K562 (cell line): Measurements from ENCODE around the gene TAOK2. TPM values are rescaled to one million over a fixed set of nuclear protein-coding genes. Genes with fewer than 3 reads are reported as not detected.

ENCODE experiments used
- ARNT ChIP-seq, 2 experiments: fragments of 450-650 bp; IDR thresholded peaks; 2 replicates each; pipeline ENCODE4 v1.6.1; 2016; ENCODE audit warnings: mild to moderate bottlenecking in 1 of 2
- FOXA1 ChIP-seq: fragments of 450-650 bp; IDR thresholded peaks from 2 replicates; pipeline ENCODE4 v1.6.1; 2016; ENCODE audit warnings: mild to moderate bottlenecking, borderline replicate concordance
- FOXP1 ChIP-seq: sonication (generic); formaldehyde crosslinking; IDR thresholded peaks from 2 replicates; pipeline ENCODE4 v1.8.0; 2022; ENCODE audit warnings: mild to moderate bottlenecking, missing genetic modification reagents
- ID3 ChIP-seq, 2 experiments: fragments of 250-450 bp in 1 of 2; fragments of 450-650 bp in 1 of 2; sonication (Bioruptor Pico) in 1 of 2; IDR thresholded peaks; 2 replicates each; pipeline versions ENCODE4 v1.6.1 to v1.8.0; 2016 to 2021; ENCODE audit warnings: mild to moderate bottlenecking in 2 of 2, moderate library complexity in 2 of 2, missing compliant biosample characterization in 1 of 2, missing genetic modification characterization in 1 of 2
- MAZ ChIP-seq, 2 experiments: fragments of 450-650 bp in 1 of 2; sonication (generic) in 1 of 2; formaldehyde crosslinking; IDR thresholded peaks in 1 of 2; conservative IDR thresholded peaks in 1 of 2; 2 replicates each; pipeline versions ENCODE4 v1.4.0 to v1.5.0; 2020; ENCODE audit warnings: mild to moderate bottlenecking in 1 of 2, missing genetic modification reagents in 1 of 2
- SOX6 ChIP-seq: fragments of 450-650 bp; IDR thresholded peaks from 2 replicates; pipeline ENCODE4 v1.6.1; 2014; ENCODE audit warnings: mild to moderate bottlenecking
- STAG1 ChIP-seq: sonication (generic); formaldehyde crosslinking; IDR thresholded peaks from 2 replicates; pipeline ENCODE4 v1.5.0; 2020; ENCODE audit warnings: missing genetic modification reagents, borderline replicate concordance
- TBP ChIP-seq: optimal IDR thresholded peaks from 2 replicates; pipeline ENCODE3; 2011; ENCODE audit warnings: low read depth, low read length, improper control_type of control experiment
- TEAD4 ChIP-seq, 2 experiments: sonication (generic) in 1 of 2; formaldehyde crosslinking in 1 of 2; IDR thresholded peaks; 2 replicates each; pipeline versions ENCODE4 v1.6.1 to v1.8.0; 2012 to 2022; ENCODE audit warnings: borderline replicate concordance in 1 of 2, inconsistent platforms in 1 of 2, low read length in 1 of 2, mild to moderate bottlenecking in 1 of 2, missing genetic modification reagents in 1 of 2
- ZBTB7A ChIP-seq: IDR thresholded peaks from 2 replicates; pipeline ENCODE4 v1.6.1; 2011; ENCODE audit warnings: low read depth, mild to moderate bottlenecking, low read length, moderate library complexity, borderline replicate concordance; ENCODE audit not compliant: control insufficient read depth
- polyA plus RNA-seq, 8 experiments: library from polyadenylated mRNA; depleted of rRNA in 4 of 8; stranded (reverse) in 5 of 8; unstranded in 3 of 8; fragments of >200 nt; fragmentation: Nextera tagmentation in 2 of 8; fragmentation: Illumina TruSeq in 1 of 8; extraction: Ambion mirVana in 2 of 8; extraction: Trizol in 1 of 8; gene quantifications; 2 replicates each; pipeline versions ENCODE4 v1.2.1 to v1.2.3, GENCODE V29; 2011 to 2014; ENCODE audit warnings: inconsistent platforms in 1 of 8, missing spikeins in 1 of 8
- total RNA-seq, 7 experiments: library from RNA; depleted of rRNA in 6 of 7; stranded (reverse); fragments of >200 nt in 6 of 7; fragmentation: Illumina TruSeq in 2 of 7; extraction: Trizol in 2 of 7; gene quantifications; 2 replicates each; pipeline versions ENCODE4 v1.2.1 to v1.2.3, GENCODE V29; 2011 to 2021; ENCODE audit warnings: low replicate concordance in 1 of 7
- TF ChIP-seq, protein P1 (sequence below), 2 experiments: fragments of 450-650 bp in 1 of 2; sonication (generic) in 1 of 2; formaldehyde crosslinking in 1 of 2; IDR thresholded peaks; 2 replicates each; pipeline versions ENCODE4 v1.7.1 to v1.9.0; 2016 to 2022; ENCODE audit warnings: inconsistent platforms in 1 of 2, mild to moderate bottlenecking in 1 of 2, missing genetic modification reagents in 1 of 2
- TF ChIP-seq, protein P2 (sequence below): IDR thresholded peaks from 2 replicates; pipeline ENCODE4 v1.6.1; 2011; ENCODE audit warnings: borderline replicate concordance, low read depth, mild to moderate bottlenecking, moderate library complexity, low read length; ENCODE audit not compliant: insufficient read depth, poor library complexity, severe bottlenecking
- TF ChIP-seq, protein P3 (sequence below): sonication (generic); formaldehyde crosslinking; IDR thresholded peaks from 2 replicates; pipeline ENCODE4 v1.8.0; 2022; ENCODE audit warnings: mild to moderate bottlenecking, missing genetic modification reagents

TAOK2 gene
- total and polyA plus RNA-seq, 9 of the 15 experiments (the other 6 are each of a cell fraction or from before 2014, with no cell fraction given): 0.10 to 41.8 (median 13.7) TPM

GRCh38 chr16:30028438-30029076 is 54.9 kb downstream of the TAOK2 start (continued):
- TF ChIP-seq, protein P1, sequence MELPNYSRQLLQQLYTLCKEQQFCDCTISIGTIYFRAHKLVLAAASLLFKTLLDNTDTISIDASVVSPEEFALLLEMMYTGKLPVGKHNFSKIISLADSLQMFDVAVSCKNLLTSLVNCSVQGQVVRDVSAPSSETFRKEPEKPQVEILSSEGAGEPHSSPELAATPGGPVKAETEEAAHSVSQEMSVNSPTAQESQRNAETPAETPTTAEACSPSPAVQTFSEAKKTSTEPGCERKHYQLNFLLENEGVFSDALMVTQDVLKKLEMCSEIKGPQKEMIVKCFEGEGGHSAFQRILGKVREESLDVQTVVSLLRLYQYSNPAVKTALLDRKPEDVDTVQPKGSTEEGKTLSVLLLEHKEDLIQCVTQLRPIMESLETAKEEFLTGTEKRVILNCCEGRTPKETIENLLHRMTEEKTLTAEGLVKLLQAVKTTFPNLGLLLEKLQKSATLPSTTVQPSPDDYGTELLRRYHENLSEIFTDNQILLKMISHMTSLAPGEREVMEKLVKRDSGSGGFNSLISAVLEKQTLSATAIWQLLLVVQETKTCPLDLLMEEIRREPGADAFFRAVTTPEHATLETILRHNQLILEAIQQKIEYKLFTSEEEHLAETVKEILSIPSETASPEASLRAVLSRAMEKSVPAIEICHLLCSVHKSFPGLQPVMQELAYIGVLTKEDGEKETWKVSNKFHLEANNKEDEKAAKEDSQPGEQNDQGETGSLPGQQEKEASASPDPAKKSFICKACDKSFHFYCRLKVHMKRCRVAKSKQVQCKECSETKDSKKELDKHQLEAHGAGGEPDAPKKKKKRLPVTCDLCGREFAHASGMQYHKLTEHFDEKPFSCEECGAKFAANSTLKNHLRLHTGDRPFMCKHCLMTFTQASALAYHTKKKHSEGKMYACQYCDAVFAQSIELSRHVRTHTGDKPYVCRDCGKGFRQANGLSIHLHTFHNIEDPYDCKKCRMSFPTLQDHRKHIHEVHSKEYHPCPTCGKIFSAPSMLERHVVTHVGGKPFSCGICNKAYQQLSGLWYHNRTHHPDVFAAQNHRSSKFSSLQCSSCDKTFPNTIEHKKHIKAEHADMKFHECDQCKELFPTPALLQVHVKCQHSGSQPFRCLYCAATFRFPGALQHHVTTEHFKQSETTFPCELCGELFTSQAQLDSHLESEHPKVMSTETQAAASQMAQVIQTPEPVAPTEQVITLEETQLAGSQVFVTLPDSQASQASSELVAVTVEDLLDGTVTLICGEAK (IDR thresholded peaks at IDR 0.05): 0 out of 2 replicates have a peak, but pooled peaks have one; percentile 13
- TF ChIP-seq, protein P1 (CRISPR knock-in tag; IDR thresholded peaks at IDR 0.05): no peak
- no peak for TF ChIP-seq FOXA1
- TF ChIP-seq, protein P2, sequence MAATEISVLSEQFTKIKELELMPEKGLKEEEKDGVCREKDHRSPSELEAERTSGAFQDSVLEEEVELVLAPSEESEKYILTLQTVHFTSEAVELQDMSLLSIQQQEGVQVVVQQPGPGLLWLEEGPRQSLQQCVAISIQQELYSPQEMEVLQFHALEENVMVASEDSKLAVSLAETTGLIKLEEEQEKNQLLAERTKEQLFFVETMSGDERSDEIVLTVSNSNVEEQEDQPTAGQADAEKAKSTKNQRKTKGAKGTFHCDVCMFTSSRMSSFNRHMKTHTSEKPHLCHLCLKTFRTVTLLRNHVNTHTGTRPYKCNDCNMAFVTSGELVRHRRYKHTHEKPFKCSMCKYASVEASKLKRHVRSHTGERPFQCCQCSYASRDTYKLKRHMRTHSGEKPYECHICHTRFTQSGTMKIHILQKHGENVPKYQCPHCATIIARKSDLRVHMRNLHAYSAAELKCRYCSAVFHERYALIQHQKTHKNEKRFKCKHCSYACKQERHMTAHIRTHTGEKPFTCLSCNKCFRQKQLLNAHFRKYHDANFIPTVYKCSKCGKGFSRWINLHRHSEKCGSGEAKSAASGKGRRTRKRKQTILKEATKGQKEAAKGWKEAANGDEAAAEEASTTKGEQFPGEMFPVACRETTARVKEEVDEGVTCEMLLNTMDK: no peak
- TF ChIP-seq ARNT (IDR thresholded peaks at IDR 0.05): no peak
- TF ChIP-seq ZBTB7A: peak; percentile 47; the same call in 1 of the 2 replicates
- TF ChIP-seq, protein P3, sequence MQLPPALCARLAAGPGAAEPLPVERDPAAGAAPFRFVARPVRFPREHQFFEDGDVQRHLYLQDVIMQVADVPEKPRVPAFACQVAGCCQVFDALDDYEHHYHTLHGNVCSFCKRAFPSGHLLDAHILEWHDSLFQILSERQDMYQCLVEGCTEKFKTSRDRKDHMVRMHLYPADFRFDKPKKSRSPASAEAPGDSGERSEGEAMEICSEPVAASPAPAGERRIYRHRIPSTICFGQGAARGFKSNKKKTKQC (CRISPR knock-in tag): peak; percentile 75; the same call in 1 of the 2 replicates
- no peak for TF ChIP-seq SOX6
- TF ChIP-seq FOXP1 (CRISPR knock-in tag): no peak
- TF ChIP-seq STAG1 (CRISPR knock-in tag): 0 out of 2 replicates have a peak, but pooled peaks have one; percentile 26
- TF ChIP-seq TBP: no peak
- TF ChIP-seq TEAD4 (IDR thresholded peaks at IDR 0.05; ENCODE audit: low read length): no peak
- no peak for TF ChIP-seq TEAD4 (CRISPR knock-in tag; IDR thresholded peaks at IDR 0.05; ENCODE audit: borderline replicate concordance)
- TF ChIP-seq MAZ (CRISPR knock-in tag; conservative IDR thresholded peaks at IDR 0.05 in 1 of 2, IDR thresholded peaks at IDR 0.05 in 1 of 2): peak in 1 of 2 experiments; percentile 77; a peak in 1 of 4 replicates
- no peak for TF ChIP-seq ID3 (CRISPR knock-in tag; IDR thresholded peaks at IDR 0.05)
- TF ChIP-seq ID3 (tag; IDR thresholded peaks at IDR 0.05): 0 out of 2 replicates have a peak, but pooled peaks have one; percentile 38
